Measurements from ENCODE around the gene ZBTB5.
"Not testable (repeated sequence)": the region's sequence is repeated elsewhere in the genome, so short reads cannot be mapped to it uniquely, and the experiment has no call there.

The ZBTB5 gene

DNA sequence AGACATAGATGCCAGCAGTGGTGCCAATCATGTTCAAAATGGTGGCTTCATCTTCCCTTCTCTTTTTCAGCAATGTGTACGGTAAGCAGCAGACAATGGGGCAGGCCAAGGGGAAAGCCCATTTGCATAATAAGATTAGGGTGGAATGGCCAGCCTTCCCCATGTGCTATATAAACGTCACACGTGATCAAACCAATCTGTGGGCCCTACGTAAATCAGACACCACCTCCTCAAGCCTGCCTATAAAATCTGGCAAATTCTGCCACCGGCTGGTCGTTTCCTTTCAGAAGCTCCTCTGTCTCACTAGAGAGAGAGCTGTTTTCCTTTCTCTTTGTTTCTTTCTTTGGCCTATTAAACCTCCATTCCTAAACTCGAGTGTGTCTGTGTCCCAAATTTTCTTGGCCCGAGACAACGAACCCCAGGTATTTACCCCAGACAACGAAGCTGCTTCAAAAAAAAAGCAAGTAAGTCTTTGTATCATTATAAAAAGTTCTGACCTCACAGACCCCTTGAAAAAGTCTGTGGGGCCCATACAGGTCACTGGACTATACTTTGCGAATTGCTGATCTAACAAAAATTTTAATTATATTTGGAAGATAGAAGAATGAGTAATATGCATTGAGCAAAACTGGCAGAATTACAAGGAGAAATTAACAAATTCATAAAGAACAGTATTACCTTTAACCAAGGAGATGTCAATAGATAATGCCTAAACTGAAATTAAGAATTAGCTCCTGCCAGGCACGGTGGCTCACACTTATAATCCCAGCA lies 15.2 kb downstream of the ZBTB5 start:
- no peak for DNase-seq

DNA sequence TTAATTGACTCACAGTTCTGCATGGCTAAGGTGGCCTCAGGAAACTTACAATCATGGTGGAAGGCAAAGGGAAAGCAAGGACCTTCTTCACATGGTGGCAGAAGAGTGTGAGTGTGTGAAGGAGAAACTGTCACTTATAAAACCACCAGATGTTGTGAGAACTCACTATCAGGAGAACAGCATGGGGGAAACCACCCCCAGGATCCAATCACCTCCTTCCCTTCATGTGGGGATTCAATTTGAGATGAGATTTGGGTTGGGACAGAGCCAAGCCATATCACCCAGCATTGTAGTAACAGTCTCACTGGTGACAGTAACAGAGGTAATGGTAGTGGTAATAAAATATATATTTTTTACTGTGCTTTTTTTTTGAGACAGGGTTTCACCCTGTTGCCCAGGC lies 18.1 kb downstream of the ZBTB5 start:
- DNase-seq: no peak

DNA sequence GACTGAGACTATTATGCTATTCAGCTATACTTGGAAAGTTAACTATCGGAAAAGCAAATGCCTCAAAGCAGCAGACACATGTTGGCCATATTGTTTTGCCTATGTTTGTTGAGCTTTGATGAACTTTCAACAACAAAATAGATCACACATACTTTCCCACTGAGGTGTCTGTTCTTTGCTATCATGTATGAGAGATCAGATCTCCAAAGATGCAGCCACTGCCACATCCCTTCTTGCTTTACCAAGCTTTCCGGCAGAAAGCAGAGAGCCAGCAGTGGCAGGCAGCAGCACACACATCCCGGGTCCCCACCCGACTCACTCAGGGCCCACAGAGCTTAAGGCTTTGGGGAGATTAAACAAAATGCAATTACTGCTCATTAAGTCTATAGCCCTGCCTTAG lies 18.8 kb downstream of the ZBTB5 start:
- DNase-seq: no peak

- DNase-seq: no peak
Observed at GRCh38 chr9:37445832-37446231, 19.4 kb downstream of the ZBTB5 start.

- DNase-seq: no peak
Observed at GRCh38 chr9:37444890-37445289, 20.4 kb downstream of the ZBTB5 start.

GRCh38 chr9:37443566-37443965 lies 21.7 kb downstream of the ZBTB5 start:
- no peak for DNase-seq

DNA sequence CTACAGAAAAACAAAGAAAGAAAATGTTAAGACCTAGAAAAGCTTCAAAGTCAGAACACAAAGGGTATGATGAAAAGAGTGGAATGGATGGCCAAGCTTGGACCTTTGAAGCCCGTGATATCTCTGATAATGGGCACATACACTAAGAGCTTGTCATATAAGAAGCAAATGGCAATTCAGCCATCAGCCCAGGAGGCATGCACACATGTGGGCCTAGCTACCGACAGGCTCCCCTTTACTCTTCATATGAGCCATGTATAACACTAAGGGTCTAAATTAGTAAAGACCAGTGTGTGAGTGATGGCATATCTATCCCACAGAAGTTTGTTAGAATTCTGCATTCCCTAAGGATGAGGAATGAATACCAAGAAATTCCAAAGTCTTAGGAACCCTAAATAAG lies 22.7 kb downstream of the ZBTB5 start:
- no peak for DNase-seq

DNA sequence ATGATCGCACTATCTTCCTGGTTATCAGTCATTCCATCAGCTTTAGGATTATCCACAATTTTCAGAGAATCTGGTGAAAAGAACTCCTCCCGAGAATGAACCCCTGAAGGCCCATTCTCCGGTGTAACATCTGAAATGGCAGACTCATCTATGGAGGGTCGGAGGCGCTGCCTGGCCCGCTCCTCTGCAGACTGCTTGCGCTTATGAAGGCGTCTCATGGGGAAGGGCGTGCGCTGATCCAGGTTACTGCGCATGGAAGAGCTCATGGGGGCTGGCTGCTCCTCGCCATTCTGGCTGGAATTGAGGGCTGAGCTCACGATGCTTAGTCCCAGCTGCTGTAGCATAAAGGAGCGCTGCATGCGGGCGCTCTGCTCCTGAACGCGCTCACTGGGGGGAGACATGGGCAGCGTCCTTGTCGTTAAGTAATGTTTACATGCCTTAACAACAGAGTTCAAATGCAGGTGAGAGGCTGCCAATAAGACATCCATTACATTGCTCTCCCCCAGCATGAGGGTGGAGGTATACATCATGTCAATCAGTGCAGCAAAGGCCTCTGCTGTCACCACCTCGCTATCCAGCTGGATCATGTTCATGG lies 23.4 kb downstream of the ZBTB5 start:
- DNase-seq: no peak

- no peak for DNase-seq
Observed at GRCh38 chr9:37438359-37438758, 26.9 kb downstream of the ZBTB5 start.

GRCh38 chr9:37437621-37438020 lies 27.6 kb downstream of the ZBTB5 start:
- DNase-seq: no peak

DNA sequence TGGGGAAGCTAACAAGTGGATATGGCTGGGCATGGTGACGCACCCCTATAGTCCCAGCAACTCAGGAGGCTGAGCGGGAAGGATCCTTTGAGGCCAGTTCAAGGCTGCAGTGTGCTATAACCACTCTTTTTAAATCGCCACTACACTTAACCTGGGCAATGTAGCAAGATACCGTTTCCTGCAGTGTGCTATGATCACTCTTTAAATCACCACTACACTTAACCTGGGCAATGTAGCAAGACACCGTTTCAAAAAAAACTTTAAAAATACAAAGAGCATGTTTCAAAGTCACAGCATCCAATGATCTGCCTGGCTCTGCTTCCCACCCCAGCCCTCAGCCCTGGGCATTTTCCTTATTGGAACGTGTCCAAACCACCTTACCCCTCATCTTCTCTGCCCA lies 28.2 kb downstream of the ZBTB5 start:
- no peak for DNase-seq

DNA sequence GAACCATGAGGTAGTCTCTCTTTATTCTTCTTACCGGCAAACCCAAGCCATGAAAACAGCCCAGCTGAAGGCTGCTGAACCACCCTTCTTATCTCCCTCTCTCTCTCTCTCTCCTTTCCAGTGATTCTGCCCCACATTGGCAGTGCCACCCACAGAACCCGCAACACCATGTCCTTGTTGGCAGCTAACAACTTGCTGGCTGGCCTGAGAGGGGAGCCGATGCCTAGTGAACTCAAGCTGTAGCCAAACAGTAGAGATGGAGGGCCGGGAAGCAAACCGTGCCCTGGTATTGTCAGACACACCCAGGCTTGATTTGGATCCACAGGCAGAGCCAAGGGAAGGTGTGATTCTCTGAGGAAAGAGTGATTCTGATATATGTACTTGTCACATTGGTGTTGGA lies 28.7 kb downstream of the ZBTB5 start:
- DNase-seq: no peak

DNA sequence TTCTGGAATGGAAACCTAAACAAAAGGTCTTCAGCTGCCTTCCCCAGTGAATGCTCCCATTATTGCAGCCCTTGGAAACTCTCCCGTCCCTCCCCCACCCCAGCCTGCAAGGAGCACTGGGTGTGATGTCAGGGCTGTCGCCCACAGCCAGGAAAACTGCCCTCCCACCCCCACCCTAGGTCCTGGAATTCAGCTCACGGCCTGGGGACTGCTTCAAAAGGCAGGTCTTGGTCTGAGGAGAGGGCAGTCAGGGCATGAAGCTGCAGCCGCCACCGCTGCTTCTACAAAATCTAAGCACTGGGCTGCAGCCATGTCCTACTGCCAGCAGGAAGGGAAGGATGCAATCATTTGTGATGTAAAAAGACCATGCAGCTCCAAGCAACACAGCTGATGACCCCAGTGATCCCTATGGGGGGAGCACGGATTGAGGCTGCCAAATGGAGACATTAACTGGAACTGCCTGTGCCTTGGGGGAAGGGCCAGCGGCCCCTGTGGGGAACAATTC lies 31.3 kb downstream of the ZBTB5 start:
- no peak for DNase-seq

GRCh38 chr9:37432020-37432419 lies 33.2 kb downstream of the ZBTB5 start:
- DNase-seq: no peak

- DNase-seq: no peak
Observed at GRCh38 chr9:37430841-37431597, 34.2 kb downstream of the ZBTB5 start.

GRCh38 chr9:37429441-37430285 lies 35.6 kb downstream of the ZBTB5 start:
- no peak for DNase-seq

DNA sequence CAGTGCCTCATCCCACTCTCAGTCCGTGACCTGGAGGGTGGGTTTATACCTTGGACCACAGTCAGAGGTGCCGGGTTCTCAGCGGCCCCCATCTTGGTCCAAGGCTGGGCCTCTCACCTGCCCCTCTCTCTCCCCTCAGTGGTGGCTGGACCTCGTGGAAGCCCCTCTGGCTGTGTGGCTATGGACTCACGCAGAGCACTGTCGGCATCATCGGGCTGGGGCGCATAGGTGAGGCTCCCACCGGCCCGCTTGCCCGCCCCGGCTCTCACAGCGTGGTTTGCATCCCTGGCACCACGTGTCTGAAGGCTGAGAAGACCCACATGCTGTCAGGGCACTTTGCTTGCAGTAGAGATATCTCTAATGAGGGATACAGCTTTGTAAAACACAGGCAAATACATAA lies 36.9 kb downstream of the ZBTB5 start:
- no peak for DNase-seq

DNA sequence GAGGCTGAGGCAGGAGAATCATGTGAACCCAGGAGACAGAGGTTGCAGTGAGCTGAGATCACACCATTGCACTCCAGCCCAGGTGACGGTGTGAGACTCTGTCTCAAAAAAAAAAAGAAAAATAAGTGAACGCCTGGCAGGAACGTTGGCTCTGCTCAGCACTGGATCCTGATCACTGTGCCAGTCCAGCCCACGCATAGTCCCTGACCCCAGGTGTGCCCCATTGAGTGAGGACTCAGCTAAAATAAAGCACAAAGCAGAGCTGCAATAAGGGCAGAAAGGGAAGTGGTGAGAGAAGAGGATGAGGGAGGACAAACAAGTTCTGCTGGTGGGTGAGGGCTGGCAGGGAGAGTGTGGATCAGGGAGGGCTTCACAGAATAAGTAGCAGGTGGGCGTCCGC lies 38.4 kb downstream of the ZBTB5 start:
- DNase-seq: no peak

DNA sequence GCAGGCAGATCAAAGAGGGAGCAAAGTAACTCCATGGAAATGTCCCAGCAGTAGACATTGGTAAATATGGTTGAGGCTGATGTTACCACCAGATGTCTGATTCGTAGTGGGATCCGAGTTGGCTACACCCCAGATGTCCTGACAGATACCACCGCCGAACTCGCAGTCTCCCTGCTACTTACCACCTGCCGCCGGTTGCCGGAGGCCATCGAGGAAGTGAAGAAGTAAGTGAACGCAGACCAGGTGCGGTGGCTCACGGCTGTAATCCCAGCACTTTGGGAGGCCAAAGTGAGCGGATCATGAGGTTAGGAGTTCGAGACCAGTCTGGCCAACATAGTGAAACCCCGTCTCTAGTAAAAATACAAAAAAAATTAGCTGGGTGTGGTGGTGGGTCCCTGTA lies 38.8 kb downstream of the ZBTB5 start:
- not testable (repeated sequence) for DNase-seq

GRCh38 chr9:37425298-37425752 lies 39.9 kb downstream of the ZBTB5 start:
- no peak for DNase-seq

DNA sequence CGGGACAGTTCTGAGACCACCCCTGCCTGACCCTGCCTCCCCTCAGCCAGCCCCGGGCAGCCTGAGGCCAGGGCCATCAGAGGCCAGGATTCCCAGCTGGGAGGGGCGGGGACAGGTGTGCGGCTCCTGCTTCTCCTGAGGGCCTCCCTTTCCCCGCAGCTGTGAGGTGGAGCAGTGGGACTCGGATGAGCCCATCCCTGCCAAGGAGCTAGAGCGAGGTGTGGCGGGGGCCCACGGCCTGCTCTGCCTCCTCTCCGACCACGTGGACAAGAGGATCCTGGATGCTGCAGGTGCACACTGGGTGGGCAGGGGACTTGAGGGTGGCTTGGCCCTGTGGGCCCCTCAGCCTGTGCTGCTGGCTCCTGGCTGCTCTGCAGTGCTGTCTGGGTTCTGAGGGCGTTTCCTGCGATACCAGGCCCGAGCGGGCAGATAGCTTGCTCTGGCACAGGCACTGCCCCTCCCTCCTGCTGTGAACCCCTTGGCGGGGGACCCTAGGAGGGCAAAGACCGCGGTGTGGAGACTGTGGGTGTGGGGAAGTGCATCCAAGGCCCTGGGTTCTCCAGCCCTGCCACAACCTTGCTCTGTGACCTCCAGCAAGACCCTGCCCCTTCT lies 40.5 kb downstream of the ZBTB5 start:
- DNase-seq: no peak

DNA sequence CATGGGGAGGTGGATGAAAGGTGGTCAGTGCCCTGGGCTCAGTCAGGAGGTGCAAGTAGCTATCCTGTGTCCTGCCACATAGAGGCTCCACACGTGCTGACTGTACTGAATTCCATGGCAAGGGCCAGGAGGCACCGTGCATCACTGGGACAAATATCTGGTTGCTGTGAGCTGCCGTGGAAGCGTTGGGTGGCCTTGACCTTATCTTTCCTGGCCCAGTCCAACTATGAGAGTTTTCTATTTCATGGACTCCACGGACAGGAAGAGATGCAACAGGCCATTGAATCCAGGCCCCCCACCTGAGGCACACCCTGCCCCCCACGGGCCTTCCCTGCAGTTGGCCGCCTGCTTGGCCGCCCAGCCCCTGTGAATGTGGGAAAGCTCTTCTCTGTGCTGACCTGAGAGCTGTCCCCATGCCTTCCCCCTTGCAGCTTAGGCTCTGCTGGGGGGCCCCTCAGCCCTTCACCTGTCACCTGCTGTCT lies 41.0 kb downstream of the ZBTB5 start:
- DNase-seq: no peak

Data from effector CD4-positive, alpha-beta T cell (primary cell).